Measurements from ENCODE around the gene IGF2. TPM values are rescaled to one million over a fixed set of nuclear protein-coding genes. Genes with fewer than 3 reads are reported as not detected.
A peak's percentile ranks its signal among the peaks of the same experiment; 100 is the strongest.

Gene IGF2
- total and polyA plus RNA-seq, 2 donors from 2014 or later = 10.2 to 30.5 TPM

DNA sequence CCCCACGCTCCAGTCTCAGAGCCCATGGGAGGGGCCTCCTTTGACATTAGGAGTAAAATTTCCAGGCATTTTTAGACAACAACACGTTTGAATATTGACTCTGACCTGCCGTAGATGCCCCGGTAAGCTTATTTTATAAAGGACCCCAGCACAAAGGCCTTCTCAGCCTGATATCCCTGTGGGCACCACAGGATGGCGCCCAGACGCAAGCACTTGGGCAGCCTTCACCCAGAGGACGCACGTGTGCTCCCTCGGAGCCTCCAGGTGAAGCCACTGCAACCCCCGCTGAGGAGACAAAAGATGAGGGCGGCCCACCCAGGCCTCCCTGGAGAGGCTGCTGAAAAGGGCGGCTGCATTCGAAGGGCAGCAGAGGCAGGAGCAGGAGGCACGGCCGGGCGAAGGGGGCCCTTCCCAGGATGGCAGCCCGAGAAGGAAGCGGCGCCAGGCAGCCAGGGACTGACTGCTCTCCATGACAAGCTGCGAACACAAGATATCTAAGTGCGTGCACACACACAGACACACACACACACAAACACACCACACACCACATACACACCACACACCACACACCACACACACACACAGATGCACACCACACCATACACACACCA lies 47.6 kb upstream of the IGF2 start:
- DNase-seq = peak in 3 of 5 donors; percentile 58 to 71 (median 68)
- Histone ChIP-seq H3K27me3 (ENCODE audit: control insufficient read depth, insufficient read depth, low read length) (peaks cover 3% of the 10 kb centered on the region), H3K4me1 (ENCODE audit: control insufficient read depth in 2 of 3, insufficient read depth in 2 of 3, low read depth in 1 of 3, low read length in 3 of 3) (peaks cover 0 to 2% (median 0%) of the 10 kb centered on the region in 3 donors), H3K4me3 (ENCODE audit: low read length in 3 of 3) (no peak overlapping the region), H3K27ac (ENCODE audit: low read depth in 2 of 2, low read length in 2 of 2) (no peak overlapping the region), H3K9ac (ENCODE audit: low read length in 3 of 3) (no peak overlapping the region), H3K9me3 (ENCODE audit: control insufficient read depth in 2 of 3, insufficient read depth in 1 of 3, low read length in 3 of 3) (no peaks in the 10 kb centered on the region), H3K36me3 (ENCODE audit: control insufficient read depth in 2 of 3, insufficient read depth in 3 of 3, low read length in 3 of 3) (peaks cover 0 to 5% (median 0%) of the 10 kb centered on the region in 3 donors)
- intact Hi-C loops (cut with DNase I) = no loop called here
- no peak for FAIRE-seq
- TF ChIP-seq, protein P1, sequence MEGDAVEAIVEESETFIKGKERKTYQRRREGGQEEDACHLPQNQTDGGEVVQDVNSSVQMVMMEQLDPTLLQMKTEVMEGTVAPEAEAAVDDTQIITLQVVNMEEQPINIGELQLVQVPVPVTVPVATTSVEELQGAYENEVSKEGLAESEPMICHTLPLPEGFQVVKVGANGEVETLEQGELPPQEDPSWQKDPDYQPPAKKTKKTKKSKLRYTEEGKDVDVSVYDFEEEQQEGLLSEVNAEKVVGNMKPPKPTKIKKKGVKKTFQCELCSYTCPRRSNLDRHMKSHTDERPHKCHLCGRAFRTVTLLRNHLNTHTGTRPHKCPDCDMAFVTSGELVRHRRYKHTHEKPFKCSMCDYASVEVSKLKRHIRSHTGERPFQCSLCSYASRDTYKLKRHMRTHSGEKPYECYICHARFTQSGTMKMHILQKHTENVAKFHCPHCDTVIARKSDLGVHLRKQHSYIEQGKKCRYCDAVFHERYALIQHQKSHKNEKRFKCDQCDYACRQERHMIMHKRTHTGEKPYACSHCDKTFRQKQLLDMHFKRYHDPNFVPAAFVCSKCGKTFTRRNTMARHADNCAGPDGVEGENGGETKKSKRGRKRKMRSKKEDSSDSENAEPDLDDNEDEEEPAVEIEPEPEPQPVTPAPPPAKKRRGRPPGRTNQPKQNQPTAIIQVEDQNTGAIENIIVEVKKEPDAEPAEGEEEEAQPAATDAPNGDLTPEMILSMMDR (IDR thresholded peaks at IDR 0.05; ENCODE audit: borderline replicate concordance, extremely low read depth, insufficient read depth) = peak; percentile 16

DNA sequence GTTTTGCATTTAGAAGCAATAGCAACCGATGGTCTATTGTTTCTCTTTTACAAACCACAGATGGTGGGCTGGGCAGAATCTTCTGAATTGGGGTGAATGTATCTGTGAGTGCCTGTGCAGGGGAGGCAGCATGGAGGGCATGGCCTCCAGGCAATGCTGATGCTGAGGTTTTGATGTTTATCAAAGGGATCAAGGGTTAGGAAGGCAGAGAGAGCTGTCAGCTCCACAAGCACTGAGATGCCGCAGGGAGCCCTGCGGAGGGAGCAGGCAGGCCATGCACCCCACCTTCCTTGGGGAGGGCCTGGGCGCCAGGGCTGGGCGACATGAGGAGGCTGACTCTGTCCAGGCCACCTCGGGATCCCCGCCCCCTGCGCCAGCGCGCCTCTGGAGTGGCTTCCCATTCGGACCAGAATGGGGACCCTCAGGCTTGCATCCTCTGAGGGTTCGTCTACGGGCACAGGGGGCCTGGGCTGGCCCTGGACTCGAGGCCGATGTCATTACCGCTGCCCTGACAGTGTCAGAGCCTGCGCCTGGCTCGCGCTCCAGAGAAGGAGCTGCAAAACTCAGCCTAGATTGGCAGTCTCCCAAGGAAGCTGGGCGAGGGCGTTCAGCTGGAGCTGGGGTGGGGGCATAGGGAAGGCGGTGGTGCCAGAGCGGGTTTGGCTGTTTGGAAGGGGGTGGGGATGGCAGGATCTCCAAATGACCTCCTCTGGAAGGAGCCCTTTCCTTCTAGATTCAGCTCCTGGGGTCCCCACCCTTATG lies 46.3 kb upstream of the IGF2 start:
- peaks cover 3% of the 10 kb centered on the region for H3K27me3 ChIP-seq (ENCODE audit: control insufficient read depth, insufficient read depth, low read length)
- no peak overlapping the region for H3K9ac ChIP-seq (ENCODE audit: low read length in 3 of 3)
- peaks cover 0 to 2% (median 0%) of the 10 kb centered on the region in 3 donors for H3K4me1 ChIP-seq (ENCODE audit: control insufficient read depth in 2 of 3, insufficient read depth in 2 of 3, low read depth in 1 of 3, low read length in 3 of 3)
- H3K36me3 ChIP-seq (ENCODE audit: control insufficient read depth in 2 of 3, insufficient read depth in 3 of 3, low read length in 3 of 3) = peaks cover 0 to 5% (median 0%) of the 10 kb centered on the region in 3 donors
- H3K4me3 ChIP-seq (ENCODE audit: low read length in 3 of 3) = no peak overlapping the region
- TF ChIP-seq, protein P1 (IDR thresholded peaks at IDR 0.05; ENCODE audit: borderline replicate concordance, extremely low read depth, insufficient read depth) = no peak
- H3K9me3 ChIP-seq (ENCODE audit: control insufficient read depth in 2 of 3, insufficient read depth in 1 of 3, low read length in 3 of 3) = no peaks in the 10 kb centered on the region
- FAIRE-seq = no peak
- DNase-seq = peak in 1 of 5 donors; percentile 53
- intact Hi-C loops (cut with DNase I) = no loop called here
- H3K27ac ChIP-seq (ENCODE audit: low read depth in 2 of 2, low read length in 2 of 2) = no peak overlapping the region

DNA sequence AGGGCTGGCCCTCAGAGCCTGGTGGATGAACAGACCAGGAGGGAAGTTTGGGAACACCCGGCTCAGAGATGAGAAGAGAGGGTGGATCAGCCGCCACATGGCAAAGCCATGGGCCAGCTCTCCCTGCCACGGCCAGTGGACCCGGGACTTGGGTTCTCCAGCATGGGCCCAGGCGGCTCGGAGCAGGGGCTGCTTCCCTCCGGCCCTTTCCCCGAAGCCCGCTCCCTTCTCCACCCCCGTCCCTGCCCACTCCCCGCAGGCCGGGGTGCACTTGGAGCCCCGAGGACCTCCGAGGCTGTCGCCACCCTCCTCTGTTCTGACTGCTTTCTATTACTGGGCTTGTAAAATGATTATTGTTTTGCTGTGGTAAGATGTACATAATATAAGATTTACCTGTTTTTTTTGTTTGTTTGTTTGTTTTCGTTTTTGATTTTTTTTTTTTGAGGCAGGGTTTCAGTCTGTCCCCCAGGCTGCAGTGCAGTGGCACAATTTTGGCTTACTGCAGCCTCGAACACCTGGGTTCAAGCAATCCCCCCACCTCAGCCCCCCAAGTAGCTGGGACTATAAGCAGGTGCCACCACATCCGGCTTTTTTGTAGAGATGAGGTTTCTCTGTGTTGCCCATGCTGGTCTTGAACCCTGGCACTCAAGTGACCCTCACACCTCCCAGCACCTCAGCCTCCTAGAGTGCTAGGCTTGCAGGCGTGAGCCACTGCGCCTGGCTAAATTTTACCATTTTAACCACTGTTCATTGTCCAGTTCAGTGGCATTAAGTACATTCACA lies 43.7 kb upstream of the IGF2 start:
- H3K9ac ChIP-seq (ENCODE audit: low read length in 3 of 3) = no peak overlapping the region
- H3K9me3 ChIP-seq (ENCODE audit: control insufficient read depth in 2 of 3, insufficient read depth in 1 of 3, low read length in 3 of 3) = no peaks in the 10 kb centered on the region
- DNase-seq (no peak), FAIRE-seq (no peak)
- no peak overlapping the region for H3K27ac ChIP-seq (ENCODE audit: low read depth in 2 of 2, low read length in 2 of 2)
- peaks cover 0 to 2% (median 0%) of the 10 kb centered on the region in 3 donors for H3K4me1 ChIP-seq (ENCODE audit: control insufficient read depth in 2 of 3, insufficient read depth in 2 of 3, low read depth in 1 of 3, low read length in 3 of 3)
- TF ChIP-seq, protein P1 (IDR thresholded peaks at IDR 0.05; ENCODE audit: borderline replicate concordance, extremely low read depth, insufficient read depth) = no peak
- H3K27me3 ChIP-seq (ENCODE audit: control insufficient read depth, insufficient read depth, low read length) = peaks cover 3% of the 10 kb centered on the region
- no peak overlapping the region for H3K4me3 ChIP-seq (ENCODE audit: low read length in 3 of 3)
- peaks cover 0 to 5% (median 0%) of the 10 kb centered on the region in 3 donors for H3K36me3 ChIP-seq (ENCODE audit: control insufficient read depth in 2 of 3, insufficient read depth in 3 of 3, low read length in 3 of 3)
- intact Hi-C loops (cut with DNase I) = no loop called here
